Hepatic stellate cell (primary cell): ENCODE measurements around the gene NMNAT3.

Experiments
- DNase-seq: peaks from one replicate; pipeline ENCODE4 v3.0.0; 2011; ENCODE audit warnings: low spot score

NMNAT3 gene

GRCh38 chr3:139578783-139579182 is 99.0 kb downstream of the NMNAT3 start:
- DNase-seq = no peak

GRCh38 chr3:139577909-139578308 is 99.9 kb downstream of the NMNAT3 start:
- DNase-seq = no peak

GRCh38 chr3:139577346-139577745 is 100.4 kb downstream of the NMNAT3 start:
- no peak for DNase-seq

GRCh38 chr3:139574026-139574947 is 103.5 kb downstream of the NMNAT3 start:
- DNase-seq = no peak

GRCh38 chr3:139572847-139573672 is 104.7 kb downstream of the NMNAT3 start:
- no peak for DNase-seq

- DNase-seq = no peak
These were observed 106.1 kb downstream of the NMNAT3 start for GRCh38 chr3:139571711-139572110.

GRCh38 chr3:139564294-139564861 is 113.4 kb downstream of the NMNAT3 start:
- DNase-seq = no peak

GRCh38 chr3:139561959-139562676 is 115.7 kb downstream of the NMNAT3 start:
- DNase-seq = peak; percentile 20

- no peak for DNase-seq
These were observed 116.4 kb downstream of the NMNAT3 start for GRCh38 chr3:139561255-139561817.

GRCh38 chr3:139560411-139560810 is 117.4 kb downstream of the NMNAT3 start:
- no peak for DNase-seq

- no peak for DNase-seq
These were observed 118.2 kb downstream of the NMNAT3 start for GRCh38 chr3:139559541-139559940.

- no peak for DNase-seq
These were observed 119.2 kb downstream of the NMNAT3 start for GRCh38 chr3:139558351-139559266.

GRCh38 chr3:139557041-139557440 is 120.7 kb downstream of the NMNAT3 start:
- DNase-seq = no peak

GRCh38 chr3:139555249-139555648 is 122.5 kb downstream of the NMNAT3 start:
- no peak for DNase-seq

GRCh38 chr3:139554628-139555027 is 123.1 kb downstream of the NMNAT3 start:
- no peak for DNase-seq

- no peak for DNase-seq
These were observed 125.0 kb downstream of the NMNAT3 start for GRCh38 chr3:139552632-139553365.

GRCh38 chr3:139548801-139549200 is 129.0 kb downstream of the NMNAT3 start:
- DNase-seq = no peak

- DNase-seq = no peak
These were observed 130.1 kb downstream of the NMNAT3 start for GRCh38 chr3:139547666-139548065.

- no peak for DNase-seq
These were observed 131.0 kb downstream of the NMNAT3 start for GRCh38 chr3:139546772-139547171.
